ENCODE data around the gene TMEM101. TPM values are rescaled to one million over a fixed set of nuclear protein-coding genes. Genes with fewer than 3 reads are reported as not detected.

TMEM101 gene
- total RNA-seq (2022; extraction: Qiagen RNA extraction) = 25.1 to 33.0 TPM (median 30.8 TPM) in 5 replicates

GRCh38 chr17:44014437-44015172, at the start of gene TMEM101:
Gene TMEM101, minus strand, starts transcription at chr17:44014963. Its CDS starts 11 bp downstream, at chr17:44014952.

DNA sequence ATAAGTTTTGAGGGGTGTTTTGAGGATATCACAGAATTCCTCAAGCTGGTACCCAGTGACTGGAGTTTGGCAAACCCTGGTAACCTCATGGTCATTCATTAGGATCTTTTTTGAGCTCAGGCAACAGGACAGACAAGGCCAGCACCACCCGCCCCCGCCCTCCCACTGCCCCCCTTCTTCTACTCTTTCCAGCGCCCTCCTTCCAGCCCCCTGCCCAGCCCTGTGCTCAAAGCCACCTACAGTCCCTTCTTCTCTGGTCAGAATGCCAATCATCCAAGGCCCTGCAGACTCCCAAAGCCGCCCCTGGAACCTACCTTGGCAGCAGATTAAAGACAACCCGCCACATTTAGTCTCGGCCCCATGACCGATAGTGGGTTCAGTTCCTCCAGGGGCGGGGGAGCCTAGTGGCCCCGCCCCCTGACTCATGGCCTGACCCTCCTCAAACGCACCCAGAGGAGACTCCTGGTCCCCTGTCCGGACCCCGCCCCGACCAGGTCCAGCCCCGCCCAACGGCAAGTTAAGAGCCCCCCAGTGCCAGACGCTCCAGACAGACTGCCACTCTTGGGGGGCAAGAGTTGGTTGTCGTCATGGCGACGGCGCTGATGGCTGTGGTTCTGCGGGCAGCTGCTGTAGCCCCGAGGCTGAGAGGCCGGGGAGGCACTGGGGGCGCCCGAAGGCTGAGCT, 10.5 kb downstream of the TMEM101 start, which contains the start of gene NAGS:
NAGS (plus strand) TSS at position 546 of the 684 bp plus-strand sequence; CDS start at position 588, 42 bp downstream.

Other genes with a start within 250 kb of the TMEM101 start
- 57.1 to 63.4 TPM (median 61.1 TPM) in 5 replicates for gene DUSP3, start 236.0 kb downstream of the TMEM101 start, total RNA-seq (2022; extraction: Qiagen RNA extraction)
- not detected in 5 replicates for gene CFAP97D1, start 234.5 kb downstream of the TMEM101 start, total RNA-seq (2022; extraction: Qiagen RNA extraction)
- 15.0 to 19.4 TPM (median 16.5 TPM) in 5 replicates for gene MPP3, start 181.8 kb downstream of the TMEM101 start, total RNA-seq (2022; extraction: Qiagen RNA extraction)
- not detected in 5 replicates for gene CD300LG, start 167.8 kb downstream of the TMEM101 start, total RNA-seq (2022; extraction: Qiagen RNA extraction)
- 1.1 to 1.8 TPM (median 1.3 TPM) in 5 replicates for gene MPP2, start 107.4 kb downstream of the TMEM101 start, total RNA-seq (2022; extraction: Qiagen RNA extraction)
- gene PPY, start 72.5 kb downstream of the TMEM101 start, total RNA-seq (2022; extraction: Qiagen RNA extraction) = not detected in 5 replicates
- gene PYY, start 61.0 kb downstream of the TMEM101 start, total RNA-seq (2022; extraction: Qiagen RNA extraction) = not detected in 5 replicates
- gene NAGS, start 10.3 kb downstream of the TMEM101 start, total RNA-seq (2022; extraction: Qiagen RNA extraction) = 0.77 to 1.5 TPM (median 1.1 TPM) in 5 replicates
- gene LSM12, start 51.7 kb upstream of the TMEM101 start, total RNA-seq (2022; extraction: Qiagen RNA extraction) = 50.1 to 55.9 TPM (median 51.9 TPM) in 5 replicates
- gene G6PC3, start 55.8 kb upstream of the TMEM101 start, total RNA-seq (2022; extraction: Qiagen RNA extraction) = 117 to 181 TPM (median 160 TPM) in 5 replicates
- 13.9 to 19.7 TPM (median 15.3 TPM) in 5 replicates for gene HDAC5, start 108.7 kb upstream of the TMEM101 start, total RNA-seq (2022; extraction: Qiagen RNA extraction)
- gene HROB, start 127.0 kb upstream of the TMEM101 start, total RNA-seq (2022; extraction: Qiagen RNA extraction) = 8.4 to 11.2 TPM (median 10.1 TPM) in 5 replicates
- gene ASB16, start 155.7 kb upstream of the TMEM101 start, total RNA-seq (2022; extraction: Qiagen RNA extraction) = 0.07 to 0.32 TPM (median 0.12 TPM) in 3 of 5 replicates, not detected in the others
- 36.2 to 44.7 TPM (median 43.5 TPM) in 5 replicates for gene TMUB2, start 172.0 kb upstream of the TMEM101 start, total RNA-seq (2022; extraction: Qiagen RNA extraction)
- 49.9 to 70.2 TPM (median 66.3 TPM) in 5 replicates for gene ATXN7L3, start 184.9 kb upstream of the TMEM101 start, total RNA-seq (2022; extraction: Qiagen RNA extraction)
- 86.8 to 95.4 TPM (median 90.0 TPM) in 5 replicates for gene UBTF, start 204.7 kb upstream of the TMEM101 start, total RNA-seq (2022; extraction: Qiagen RNA extraction)